GM06990 (cell line): ENCODE data around the gene MYH13.
A peak's percentile ranks its signal among the peaks of the same experiment; 100 is the strongest.

Experiments
- DNase-seq: peaks from one replicate; pipeline ENCODE4 v3.0.0-alpha.2; 2011; ENCODE audit not compliant: insufficient read length; ENCODE audit errors: extremely low read depth
- H3K27me3 ChIP-seq: replicated peaks from 2 replicates; pipeline ENCODE4 v1.6.0; 2011; ENCODE audit warnings: low read length; ENCODE audit not compliant: control insufficient read depth, insufficient read depth
- H3K36me3 ChIP-seq: 2 replicates; pipeline ENCODE4 v1.5.1; 2011; ENCODE audit warnings: low read length; ENCODE audit not compliant: control insufficient read depth, insufficient read depth
- H3K4me3 ChIP-seq: replicated peaks from 2 replicates; pipeline ENCODE4 v1.5.1; 2011; ENCODE audit warnings: low read depth, mild to moderate bottlenecking, control low read depth, low read length
- TF ChIP-seq, protein P1 (sequence below): IDR thresholded peaks from 2 replicates; pipeline ENCODE4 v1.5.1; 2011; ENCODE audit warnings: low read length, control low read depth, mild to moderate bottlenecking, inconsistent platforms; ENCODE audit not compliant: insufficient read depth, poor library complexity, severe bottlenecking

The MYH13 gene

DNA sequence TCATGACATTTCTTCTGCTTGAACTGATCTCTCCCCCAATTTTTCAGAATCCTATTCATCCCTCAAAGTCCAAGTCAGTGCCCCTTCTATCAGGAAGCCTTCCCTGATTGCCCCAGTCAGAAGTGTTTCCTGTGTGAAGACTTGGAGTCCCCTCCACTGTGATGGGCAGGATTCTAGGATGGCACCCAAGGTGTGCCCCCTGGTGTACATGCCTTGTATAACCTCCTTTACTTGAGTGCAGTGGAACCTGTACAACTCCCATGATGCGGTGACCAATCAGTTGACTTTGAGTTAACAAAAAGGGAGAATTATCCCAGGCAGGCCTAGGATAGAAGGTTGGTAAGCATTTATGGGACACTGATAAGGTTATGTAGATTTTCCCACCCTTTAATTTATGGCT is 23.4 kb downstream of the MYH13 start:
- H3K36me3 ChIP-seq, result no peaks in the 10 kb centered on the region
- DNase-seq, result no peak
- TF ChIP-seq, protein P1, sequence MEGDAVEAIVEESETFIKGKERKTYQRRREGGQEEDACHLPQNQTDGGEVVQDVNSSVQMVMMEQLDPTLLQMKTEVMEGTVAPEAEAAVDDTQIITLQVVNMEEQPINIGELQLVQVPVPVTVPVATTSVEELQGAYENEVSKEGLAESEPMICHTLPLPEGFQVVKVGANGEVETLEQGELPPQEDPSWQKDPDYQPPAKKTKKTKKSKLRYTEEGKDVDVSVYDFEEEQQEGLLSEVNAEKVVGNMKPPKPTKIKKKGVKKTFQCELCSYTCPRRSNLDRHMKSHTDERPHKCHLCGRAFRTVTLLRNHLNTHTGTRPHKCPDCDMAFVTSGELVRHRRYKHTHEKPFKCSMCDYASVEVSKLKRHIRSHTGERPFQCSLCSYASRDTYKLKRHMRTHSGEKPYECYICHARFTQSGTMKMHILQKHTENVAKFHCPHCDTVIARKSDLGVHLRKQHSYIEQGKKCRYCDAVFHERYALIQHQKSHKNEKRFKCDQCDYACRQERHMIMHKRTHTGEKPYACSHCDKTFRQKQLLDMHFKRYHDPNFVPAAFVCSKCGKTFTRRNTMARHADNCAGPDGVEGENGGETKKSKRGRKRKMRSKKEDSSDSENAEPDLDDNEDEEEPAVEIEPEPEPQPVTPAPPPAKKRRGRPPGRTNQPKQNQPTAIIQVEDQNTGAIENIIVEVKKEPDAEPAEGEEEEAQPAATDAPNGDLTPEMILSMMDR, result peak; percentile 54
- no peak overlapping the region for H3K4me3 ChIP-seq
- H3K27me3 ChIP-seq, result no peaks in the 10 kb centered on the region

DNA sequence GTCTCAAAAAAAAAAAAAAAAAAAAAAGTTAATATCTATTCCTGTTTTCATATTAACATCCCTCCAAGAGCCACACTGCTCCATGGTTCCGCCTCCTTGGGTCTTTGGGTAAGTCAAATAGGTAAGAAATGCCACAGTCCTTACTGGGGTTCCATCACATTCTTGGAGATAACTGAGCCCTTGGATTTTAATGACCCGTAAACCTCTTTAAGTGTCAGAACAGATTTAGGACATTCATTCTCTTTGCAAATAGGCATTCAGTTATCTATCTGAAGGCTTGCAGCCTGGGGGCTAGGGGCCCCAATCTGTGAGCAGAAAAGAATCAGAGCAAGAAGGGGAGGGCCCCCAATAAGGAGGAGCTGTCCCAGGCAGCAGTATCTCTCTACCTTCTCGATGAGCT is 28.0 kb downstream of the MYH13 start:
- DNase-seq, result no peak
- Histone ChIP-seq H3K27me3 (no peaks in the 10 kb centered on the region; the same call in 1 of the 2 replicates), H3K36me3 (no peaks in the 10 kb centered on the region), H3K4me3 (no peak overlapping the region)
- TF ChIP-seq, protein P1, result no peak

DNA sequence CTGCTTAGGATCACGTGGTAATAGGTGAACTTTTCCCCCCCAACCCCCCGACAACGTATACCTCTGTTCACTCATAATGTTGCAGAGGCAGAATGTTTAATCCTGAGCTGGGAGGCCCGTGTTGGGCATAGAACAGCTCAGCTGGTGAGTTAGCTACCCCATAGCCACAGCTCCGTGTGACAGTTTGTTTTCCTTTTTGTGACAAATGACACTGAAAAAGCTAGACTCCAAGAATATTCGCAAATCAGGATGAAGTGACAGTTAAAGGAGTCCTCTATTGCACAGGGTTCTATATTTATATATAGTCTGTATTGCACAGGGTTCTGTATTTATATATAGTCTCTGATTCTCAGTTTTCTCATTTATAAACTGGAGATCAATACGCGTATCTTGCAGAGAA is 33.8 kb downstream of the MYH13 start:
- DNase-seq, result no peak
- TF ChIP-seq, protein P1, result no peak
- H3K27me3 ChIP-seq, result no peaks in the 10 kb centered on the region; the same call in 1 of the 2 replicates
- no peaks in the 10 kb centered on the region for H3K36me3 ChIP-seq
- H3K4me3 ChIP-seq, result no peak overlapping the region

DNA sequence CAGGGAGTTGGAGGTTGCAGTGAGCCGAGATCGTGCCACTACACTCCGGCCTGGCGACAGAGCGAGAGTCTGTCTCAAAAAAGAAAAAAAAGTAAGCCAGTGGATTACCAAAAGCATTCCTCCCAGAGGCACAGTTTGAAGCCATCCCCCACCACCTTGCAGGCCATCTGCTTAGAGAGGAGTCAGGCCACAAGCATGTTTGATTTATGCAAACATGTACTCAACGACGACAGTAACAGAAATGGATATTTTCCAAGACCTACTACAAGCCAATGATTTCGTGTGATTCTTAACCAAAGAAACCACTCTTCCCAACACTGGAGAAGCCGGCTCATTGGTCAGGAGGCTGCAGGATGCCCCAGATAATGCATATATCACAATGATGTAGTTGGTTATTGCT is 34.8 kb downstream of the MYH13 start:
- TF ChIP-seq, protein P1, result no peak

DNA sequence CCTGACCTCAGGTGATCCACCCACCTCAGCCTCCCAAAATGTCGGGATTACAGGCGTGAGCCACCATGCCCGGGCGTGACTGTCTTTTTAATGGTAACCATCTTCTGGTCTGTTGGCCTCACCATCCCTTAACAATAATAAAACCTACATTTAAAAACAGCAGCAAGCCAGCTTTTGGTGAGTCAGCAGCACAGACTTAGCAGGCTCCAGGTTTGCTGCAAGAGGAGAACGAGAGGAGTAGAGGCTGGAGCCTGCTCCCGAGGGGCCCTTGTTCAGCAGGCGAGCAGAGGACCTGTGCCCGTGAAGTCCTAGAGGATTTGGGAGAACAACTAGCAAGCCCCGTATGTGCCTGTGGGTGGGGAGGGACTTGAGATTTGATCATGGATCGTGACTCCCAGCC is 35.7 kb downstream of the MYH13 start:
- no peak for DNase-seq
- no peak overlapping the region for H3K4me3 ChIP-seq
- H3K36me3 ChIP-seq, result no peaks in the 10 kb centered on the region
- TF ChIP-seq, protein P1, result no peak
- no peaks in the 10 kb centered on the region for H3K27me3 ChIP-seq

More for the DNA sequence above, 34.8 kb downstream of the MYH13 start:
- no peak for DNase-seq
- no peaks in the 10 kb centered on the region; the same call in 1 of the 2 replicates for H3K27me3 ChIP-seq
- no peak overlapping the region for H3K4me3 ChIP-seq
- H3K36me3 ChIP-seq, result no peaks in the 10 kb centered on the region

DNA sequence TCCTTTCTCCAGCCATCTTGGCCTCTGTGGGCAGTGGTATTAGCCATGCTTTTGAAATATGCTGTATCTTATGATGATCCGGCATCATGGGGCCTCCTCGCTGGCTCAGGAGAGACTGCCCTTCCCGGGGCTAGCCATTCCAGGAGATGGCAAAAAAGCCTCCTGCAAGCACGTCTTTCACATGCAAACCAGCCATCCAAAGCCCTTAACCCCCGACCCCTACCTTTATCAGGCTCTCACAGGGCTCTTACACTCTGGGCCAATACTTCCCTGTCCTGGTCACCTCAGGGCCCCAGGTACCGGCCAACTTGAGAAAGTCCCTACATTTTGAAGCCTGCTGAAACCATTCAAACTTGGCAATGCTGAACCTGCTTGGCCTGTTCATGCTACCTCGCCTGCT is 36.4 kb downstream of the MYH13 start:
- Histone ChIP-seq H3K36me3 (no peaks in the 10 kb centered on the region), H3K4me3 (no peak overlapping the region), H3K27me3 (no peaks in the 10 kb centered on the region)
- TF ChIP-seq, protein P1, result no peak
- no peak for DNase-seq
